ENCODE data around the gene ADORA1.

The ADORA1 gene

GRCh38 chr1:203095061-203095690 is 32.4 kb upstream of the ADORA1 start:
- no peak for FAIRE-seq

- no peak for FAIRE-seq
Observed at GRCh38 chr1:203096566-203096965, 31.0 kb upstream of the ADORA1 start.

- FAIRE-seq = no peak
Observed at GRCh38 chr1:203097001-203097400, 30.5 kb upstream of the ADORA1 start.

- no peak for FAIRE-seq
Observed at GRCh38 chr1:203098445-203098844, 29.1 kb upstream of the ADORA1 start.

GRCh38 chr1:203098914-203099520 is 28.5 kb upstream of the ADORA1 start:
- no peak for FAIRE-seq

GRCh38 chr1:203099805-203100515 is 27.6 kb upstream of the ADORA1 start:
- no peak for FAIRE-seq

GRCh38 chr1:203100516-203100869 is 27.0 kb upstream of the ADORA1 start:
- no peak for FAIRE-seq

- FAIRE-seq = no peak
Observed at GRCh38 chr1:203101813-203102634, 25.5 kb upstream of the ADORA1 start.

GRCh38 chr1:203103216-203103615 is 24.3 kb upstream of the ADORA1 start:
- no peak for FAIRE-seq

- FAIRE-seq = no peak
Observed at GRCh38 chr1:203103829-203104495, 23.6 kb upstream of the ADORA1 start.

- no peak for FAIRE-seq
Observed at GRCh38 chr1:203104789-203105390, 22.6 kb upstream of the ADORA1 start.

- no peak for FAIRE-seq
Observed at GRCh38 chr1:203112475-203112874, 15.1 kb upstream of the ADORA1 start.

GRCh38 chr1:203113308-203113707 is 14.2 kb upstream of the ADORA1 start:
- no peak for FAIRE-seq

GRCh38 chr1:203114202-203114601 is 13.3 kb upstream of the ADORA1 start:
- no peak for FAIRE-seq

- FAIRE-seq = no peak
Observed at GRCh38 chr1:203116091-203116820, 11.3 kb upstream of the ADORA1 start.

- no peak for FAIRE-seq
Observed at GRCh38 chr1:203117611-203118575, 9.6 kb upstream of the ADORA1 start.

GRCh38 chr1:203120325-203121153 is 7.0 kb upstream of the ADORA1 start:
- no peak for FAIRE-seq

GRCh38 chr1:203121186-203122015 is 6.1 kb upstream of the ADORA1 start:
- no peak for FAIRE-seq

GRCh38 chr1:203122159-203122558 is 5.4 kb upstream of the ADORA1 start:
- no peak for FAIRE-seq
